ENCODE results near the gene MYCBP2.

Gene MYCBP2

DNA sequence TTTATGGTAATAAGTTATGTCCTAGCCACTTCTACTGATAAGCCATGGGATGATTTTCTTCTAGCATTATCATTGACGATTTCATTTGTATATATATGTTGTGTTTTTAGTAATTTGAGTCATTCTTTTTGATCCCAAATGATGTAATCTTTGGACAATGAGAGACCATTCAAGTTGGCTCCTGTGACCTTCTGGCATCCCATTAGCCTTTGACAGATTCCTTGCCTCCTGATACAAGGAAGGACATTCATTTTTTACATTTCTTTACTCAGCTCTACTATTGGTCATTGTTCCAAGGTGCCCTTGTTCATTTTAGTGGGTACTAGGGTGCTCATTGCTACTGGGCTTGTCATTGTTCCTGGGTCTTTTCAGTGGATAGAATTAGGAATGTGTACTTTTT lies 35.3 kb upstream of the MYCBP2 start (continued):
- TF ChIP-seq, protein P1, sequence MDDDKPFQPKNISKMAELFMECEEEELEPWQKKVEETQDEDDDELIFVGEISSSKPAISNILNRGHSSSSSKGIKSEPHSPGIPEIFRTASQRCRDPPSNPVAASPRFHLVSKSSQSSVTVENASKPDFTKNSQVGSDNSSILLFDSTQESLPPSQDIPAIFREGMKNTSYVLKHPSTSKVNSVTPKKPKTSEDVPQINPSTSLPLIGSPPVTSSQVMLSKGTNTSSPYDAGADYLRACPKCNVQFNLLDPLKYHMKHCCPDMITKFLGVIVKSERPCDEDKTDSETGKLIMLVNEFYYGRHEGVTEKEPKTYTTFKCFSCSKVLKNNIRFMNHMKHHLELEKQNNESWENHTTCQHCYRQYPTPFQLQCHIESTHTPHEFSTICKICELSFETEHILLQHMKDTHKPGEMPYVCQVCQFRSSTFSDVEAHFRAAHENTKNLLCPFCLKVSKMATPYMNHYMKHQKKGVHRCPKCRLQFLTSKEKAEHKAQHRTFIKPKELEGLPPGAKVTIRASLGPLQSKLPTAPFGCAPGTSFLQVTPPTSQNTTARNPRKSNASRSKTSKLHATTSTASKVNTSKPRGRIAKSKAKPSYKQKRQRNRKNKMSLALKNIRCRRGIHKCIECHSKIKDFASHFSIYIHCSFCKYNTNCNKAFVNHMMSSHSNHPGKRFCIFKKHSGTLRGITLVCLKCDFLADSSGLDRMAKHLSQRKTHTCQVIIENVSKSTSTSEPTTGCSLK (tag by site-specific recombination; IDR thresholded peaks at IDR 0.05), result no peak
- no peak for TF ChIP-seq ZNF335 (tag by site-specific recombination; conservative IDR thresholded peaks at IDR 0.05)
- TF ChIP-seq, protein P2, sequence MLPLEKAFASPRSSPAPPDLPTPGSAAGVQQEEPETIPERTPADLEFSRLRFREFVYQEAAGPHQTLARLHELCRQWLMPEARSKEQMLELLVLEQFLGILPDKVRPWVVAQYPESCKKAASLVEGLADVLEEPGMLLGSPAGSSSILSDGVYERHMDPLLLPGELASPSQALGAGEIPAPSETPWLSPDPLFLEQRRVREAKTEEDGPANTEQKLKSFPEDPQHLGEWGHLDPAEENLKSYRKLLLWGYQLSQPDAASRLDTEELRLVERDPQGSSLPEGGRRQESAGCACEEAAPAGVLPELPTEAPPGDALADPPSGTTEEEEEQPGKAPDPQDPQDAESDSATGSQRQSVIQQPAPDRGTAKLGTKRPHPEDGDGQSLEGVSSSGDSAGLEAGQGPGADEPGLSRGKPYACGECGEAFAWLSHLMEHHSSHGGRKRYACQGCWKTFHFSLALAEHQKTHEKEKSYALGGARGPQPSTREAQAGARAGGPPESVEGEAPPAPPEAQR (tag by site-specific recombination; IDR thresholded peaks at IDR 0.05), result no peak
- TF ChIP-seq, protein P3, sequence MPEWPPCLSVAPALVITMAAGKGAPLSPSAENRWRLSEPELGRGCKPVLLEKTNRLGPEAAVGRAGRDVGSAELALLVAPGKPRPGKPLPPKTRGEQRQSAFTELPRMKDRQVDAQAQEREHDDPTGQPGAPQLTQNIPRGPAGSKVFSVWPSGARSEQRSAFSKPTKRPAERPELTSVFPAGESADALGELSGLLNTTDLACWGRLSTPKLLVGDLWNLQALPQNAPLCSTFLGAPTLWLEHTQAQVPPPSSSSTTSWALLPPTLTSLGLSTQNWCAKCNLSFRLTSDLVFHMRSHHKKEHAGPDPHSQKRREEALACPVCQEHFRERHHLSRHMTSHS (tag by site-specific recombination; IDR thresholded peaks at IDR 0.05), result no peak
- TF ChIP-seq, protein P4, sequence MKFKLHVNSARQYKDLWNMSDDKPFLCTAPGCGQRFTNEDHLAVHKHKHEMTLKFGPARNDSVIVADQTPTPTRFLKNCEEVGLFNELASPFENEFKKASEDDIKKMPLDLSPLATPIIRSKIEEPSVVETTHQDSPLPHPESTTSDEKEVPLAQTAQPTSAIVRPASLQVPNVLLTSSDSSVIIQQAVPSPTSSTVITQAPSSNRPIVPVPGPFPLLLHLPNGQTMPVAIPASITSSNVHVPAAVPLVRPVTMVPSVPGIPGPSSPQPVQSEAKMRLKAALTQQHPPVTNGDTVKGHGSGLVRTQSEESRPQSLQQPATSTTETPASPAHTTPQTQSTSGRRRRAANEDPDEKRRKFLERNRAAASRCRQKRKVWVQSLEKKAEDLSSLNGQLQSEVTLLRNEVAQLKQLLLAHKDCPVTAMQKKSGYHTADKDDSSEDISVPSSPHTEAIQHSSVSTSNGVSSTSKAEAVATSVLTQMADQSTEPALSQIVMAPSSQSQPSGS (tag by site-specific recombination; IDR thresholded peaks at IDR 0.05; ENCODE audit: low read depth), result no peak

DNA sequence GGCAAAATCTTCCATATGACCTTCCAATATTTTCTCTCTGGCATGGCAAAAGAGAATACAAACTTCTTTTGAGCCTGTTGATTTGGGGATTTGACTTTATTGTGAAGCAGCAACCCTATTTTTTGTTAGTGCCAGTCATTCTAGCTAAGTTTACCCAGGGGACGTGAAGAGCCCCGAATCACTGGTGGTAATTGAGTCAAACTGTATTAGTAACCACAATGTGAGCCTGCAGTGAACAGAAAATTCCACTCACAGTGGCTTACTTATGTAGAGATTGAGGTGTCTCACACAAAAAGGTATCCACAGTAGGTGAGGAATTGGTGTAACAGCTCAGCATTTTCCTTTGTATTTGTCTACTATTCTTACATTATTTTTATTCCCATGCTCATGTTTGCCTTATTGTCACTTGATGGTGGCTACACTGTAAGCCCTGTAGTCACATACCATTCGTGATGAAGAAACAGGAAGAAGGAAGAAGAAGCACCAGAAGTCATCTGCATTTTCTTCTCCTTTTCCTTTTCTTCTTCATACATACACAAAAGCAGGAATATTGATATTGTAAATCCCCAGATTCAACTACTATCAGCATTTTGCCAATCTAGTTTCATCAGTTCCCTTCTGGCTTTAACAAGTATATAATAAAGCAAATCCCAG lies 33.3 kb upstream of the MYCBP2 start:
- Histone ChIP-seq H3K27ac (ENCODE audit: extremely low read depth, low read depth, low read length) (no peak overlapping the region), H3K4me1 (ENCODE audit: control insufficient read depth, insufficient read depth, low read length) (no peaks in the 10 kb centered on the region), H3K36me3 (ENCODE audit: control insufficient read depth in 2 of 2, insufficient read depth in 1 of 2, low read length in 2 of 2) (no peaks in the 10 kb centered on the region), H3K4me3 (ENCODE audit: low read depth, low read length) (no peak overlapping the region), H3K9me3 (ENCODE audit: control insufficient read depth, insufficient read depth, low read depth, low read length) (no peaks in the 10 kb centered on the region)
- POLR2A ChIA-PET, result no interaction called here
- TF ChIP-seq, protein P5, sequence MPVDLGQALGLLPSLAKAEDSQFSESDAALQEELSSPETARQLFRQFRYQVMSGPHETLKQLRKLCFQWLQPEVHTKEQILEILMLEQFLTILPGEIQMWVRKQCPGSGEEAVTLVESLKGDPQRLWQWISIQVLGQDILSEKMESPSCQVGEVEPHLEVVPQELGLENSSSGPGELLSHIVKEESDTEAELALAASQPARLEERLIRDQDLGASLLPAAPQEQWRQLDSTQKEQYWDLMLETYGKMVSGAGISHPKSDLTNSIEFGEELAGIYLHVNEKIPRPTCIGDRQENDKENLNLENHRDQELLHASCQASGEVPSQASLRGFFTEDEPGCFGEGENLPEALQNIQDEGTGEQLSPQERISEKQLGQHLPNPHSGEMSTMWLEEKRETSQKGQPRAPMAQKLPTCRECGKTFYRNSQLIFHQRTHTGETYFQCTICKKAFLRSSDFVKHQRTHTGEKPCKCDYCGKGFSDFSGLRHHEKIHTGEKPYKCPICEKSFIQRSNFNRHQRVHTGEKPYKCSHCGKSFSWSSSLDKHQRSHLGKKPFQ (tag by site-specific recombination; IDR thresholded peaks at IDR 0.05), result no peak
- TF ChIP-seq ZNF155 (tag by site-specific recombination; IDR thresholded peaks at IDR 0.05) (no peak), ZNF529 (tag by site-specific recombination; IDR thresholded peaks at IDR 0.05; ENCODE audit: insufficient replicate concordance) (no peak), ZNF112 (tag by site-specific recombination; IDR thresholded peaks at IDR 0.05) (no peak), GFI1B (tag by site-specific recombination; IDR thresholded peaks at IDR 0.05) (no peak), SCRT2 (tag by site-specific recombination; IDR thresholded peaks at IDR 0.05) (no peak), ZNF239 (tag by site-specific recombination; IDR thresholded peaks at IDR 0.05) (no peak), ZNF561 (tag by site-specific recombination; IDR thresholded peaks at IDR 0.05; ENCODE audit: borderline replicate concordance) (no peak), ZNF211 (tag by site-specific recombination; IDR thresholded peaks at IDR 0.05; ENCODE audit: low read depth) (no peak)
- TF ChIP-seq, protein P6, sequence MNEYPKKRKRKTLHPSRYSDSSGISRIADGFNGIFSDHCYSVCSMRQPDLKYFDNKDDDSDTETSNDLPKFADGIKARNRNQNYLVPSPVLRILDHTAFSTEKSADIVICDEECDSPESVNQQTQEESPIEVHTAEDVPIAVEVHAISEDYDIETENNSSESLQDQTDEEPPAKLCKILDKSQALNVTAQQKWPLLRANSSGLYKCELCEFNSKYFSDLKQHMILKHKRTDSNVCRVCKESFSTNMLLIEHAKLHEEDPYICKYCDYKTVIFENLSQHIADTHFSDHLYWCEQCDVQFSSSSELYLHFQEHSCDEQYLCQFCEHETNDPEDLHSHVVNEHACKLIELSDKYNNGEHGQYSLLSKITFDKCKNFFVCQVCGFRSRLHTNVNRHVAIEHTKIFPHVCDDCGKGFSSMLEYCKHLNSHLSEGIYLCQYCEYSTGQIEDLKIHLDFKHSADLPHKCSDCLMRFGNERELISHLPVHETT (tag by site-specific recombination; IDR thresholded peaks at IDR 0.05), result no peak
- TF ChIP-seq, protein P7, sequence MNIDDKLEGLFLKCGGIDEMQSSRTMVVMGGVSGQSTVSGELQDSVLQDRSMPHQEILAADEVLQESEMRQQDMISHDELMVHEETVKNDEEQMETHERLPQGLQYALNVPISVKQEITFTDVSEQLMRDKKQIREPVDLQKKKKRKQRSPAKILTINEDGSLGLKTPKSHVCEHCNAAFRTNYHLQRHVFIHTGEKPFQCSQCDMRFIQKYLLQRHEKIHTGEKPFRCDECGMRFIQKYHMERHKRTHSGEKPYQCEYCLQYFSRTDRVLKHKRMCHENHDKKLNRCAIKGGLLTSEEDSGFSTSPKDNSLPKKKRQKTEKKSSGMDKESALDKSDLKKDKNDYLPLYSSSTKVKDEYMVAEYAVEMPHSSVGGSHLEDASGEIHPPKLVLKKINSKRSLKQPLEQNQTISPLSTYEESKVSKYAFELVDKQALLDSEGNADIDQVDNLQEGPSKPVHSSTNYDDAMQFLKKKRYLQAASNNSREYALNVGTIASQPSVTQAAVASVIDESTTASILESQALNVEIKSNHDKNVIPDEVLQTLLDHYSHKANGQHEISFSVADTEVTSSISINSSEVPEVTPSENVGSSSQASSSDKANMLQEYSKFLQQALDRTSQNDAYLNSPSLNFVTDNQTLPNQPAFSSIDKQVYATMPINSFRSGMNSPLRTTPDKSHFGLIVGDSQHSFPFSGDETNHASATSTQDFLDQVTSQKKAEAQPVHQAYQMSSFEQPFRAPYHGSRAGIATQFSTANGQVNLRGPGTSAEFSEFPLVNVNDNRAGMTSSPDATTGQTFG (tag by site-specific recombination; IDR thresholded peaks at IDR 0.05; ENCODE audit: borderline replicate concordance), result no peak
- TF ChIP-seq, protein P8, sequence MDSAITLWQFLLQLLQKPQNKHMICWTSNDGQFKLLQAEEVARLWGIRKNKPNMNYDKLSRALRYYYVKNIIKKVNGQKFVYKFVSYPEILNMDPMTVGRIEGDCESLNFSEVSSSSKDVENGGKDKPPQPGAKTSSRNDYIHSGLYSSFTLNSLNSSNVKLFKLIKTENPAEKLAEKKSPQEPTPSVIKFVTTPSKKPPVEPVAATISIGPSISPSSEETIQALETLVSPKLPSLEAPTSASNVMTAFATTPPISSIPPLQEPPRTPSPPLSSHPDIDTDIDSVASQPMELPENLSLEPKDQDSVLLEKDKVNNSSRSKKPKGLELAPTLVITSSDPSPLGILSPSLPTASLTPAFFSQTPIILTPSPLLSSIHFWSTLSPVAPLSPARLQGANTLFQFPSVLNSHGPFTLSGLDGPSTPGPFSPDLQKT (IDR thresholded peaks at IDR 0.05; ENCODE audit: borderline replicate concordance, low read depth, low read length), result no peak
- CTCF ChIA-PET, result no interaction called here

Data from HEK293 (cell line).